Caco-2 (cell line): ENCODE measurements around the gene PLSCR1. TPM values are rescaled to one million over a fixed set of nuclear protein-coding genes. Genes with fewer than 3 reads are reported as not detected.

Experiments used
- BruUV-seq: library from RNA; stranded (reverse); fragments of 400-500 nt; replicated peaks from 2 replicates; lab custom pipeline; 2021; lab: Mats Ljungman, UMichigan
- CTCF ChIA-PET: fragments of 300-600 bp; sonication (Branson Sonifier 250); formaldehyde crosslinking; loops from one replicate; lab custom pipeline; 2022; ENCODE audit warnings: antibody characterized with exemption; lab: Charles Lee
- POLR2A ChIA-PET: fragments of 300-600 bp; sonication (Branson Sonifier 250); formaldehyde crosslinking; loops from one replicate; lab custom pipeline; 2022; ENCODE audit warnings: antibody characterized with exemption; lab: Charles Lee
- DNase-seq, 2 experiments: peaks; one replicate each; pipeline versions ENCODE4 v3.0.0 to v3.0.0-alpha.2; 2020 to 2022
- H3K27me3 ChIP-seq: replicated peaks from 2 replicates; pipeline ENCODE4 v1.6.0; 2011; ENCODE audit warnings: low read length; ENCODE audit not compliant: control insufficient read depth, insufficient read depth
- H3K36me3 ChIP-seq: 2 replicates; pipeline ENCODE4 v1.5.1; 2011; ENCODE audit warnings: low read length; ENCODE audit not compliant: control insufficient read depth, insufficient read depth
- H3K4me1 ChIP-seq: fragments of 250-450 bp; sonication (Bioruptor Pico); 2 replicates; pipeline ENCODE4 v1.5.1; 2020; ENCODE audit warnings: mild to moderate bottlenecking
- H3K4me3 ChIP-seq: 2 replicates; pipeline ENCODE4 v1.5.1; 2011; ENCODE audit warnings: low read depth, mild to moderate bottlenecking, control low read depth, low read length
- H3K9me3 ChIP-seq: fragments of 250-450 bp; sonication (Bioruptor Pico); 2 replicates; pipeline ENCODE4 v1.5.1; 2020; ENCODE audit warnings: mild to moderate bottlenecking, moderate library complexity
- H3K27ac Mint-ChIP-seq: one replicate; pipeline ENCODE4 v1.8.0; 2022; ENCODE audit warnings: mixed read lengths; ENCODE audit not compliant: unreplicated experiment
- H3K27me3 Mint-ChIP-seq: one replicate; pipeline ENCODE4 v1.8.0; 2022; ENCODE audit warnings: mixed read lengths; ENCODE audit not compliant: insufficient read depth, unreplicated experiment
- H3K36me3 Mint-ChIP-seq: one replicate; pipeline ENCODE4 v1.8.0; 2022; ENCODE audit warnings: mild to moderate bottlenecking, mixed read lengths; ENCODE audit not compliant: insufficient read depth, unreplicated experiment
- H3K4me1 Mint-ChIP-seq: one replicate; pipeline ENCODE4 v1.8.0; 2022; ENCODE audit warnings: low read depth, mixed read lengths; ENCODE audit not compliant: unreplicated experiment
- H3K4me3 Mint-ChIP-seq: one replicate; pipeline ENCODE4 v1.8.0; 2022; ENCODE audit warnings: mild to moderate bottlenecking, moderate library complexity, mixed read lengths; ENCODE audit not compliant: unreplicated experiment
- H3K9me3 Mint-ChIP-seq: one replicate; pipeline ENCODE4 v1.8.0; 2022; ENCODE audit warnings: mixed read lengths; ENCODE audit not compliant: unreplicated experiment
- CTCF ChIP-seq, 2 experiments: fragments of 200-600 bp in 1 of 2; IDR thresholded peaks; 1 replicate in 1 of 2; 2 replicates in 1 of 2; pipeline versions ENCODE4 v1.5.1 to v1.8.0; 2011 to 2022; ENCODE audit warnings: antibody characterized with exemption in 1 of 2, control low read depth in 1 of 2, inconsistent platforms in 1 of 2, low read depth in 1 of 2, low read length in 1 of 2, mild to moderate bottlenecking in 1 of 2, moderate library complexity in 1 of 2; ENCODE audit not compliant: insufficient read depth in 1 of 2, severe bottlenecking in 1 of 2, unreplicated experiment in 1 of 2
- intact Hi-C: fragments of 100-400 bp; cut with micrococcal nuclease; formaldehyde crosslinking; loops from one replicate; pipeline ENCODE4 v1.10.0; 2022; ENCODE audit not compliant: unreplicated experiment
- total RNA-seq: library from RNA; stranded (reverse); gene quantifications from 2 replicates; pipeline ENCODE4 v1.2.3, GENCODE V29; 2022

The PLSCR1 gene
- total RNA-seq, 1 experiment from 2014 or later, result 116 TPM

- 0 out of 2 replicates have a peak, but pooled peaks cover 8% of the 10 kb centered on the region for H3K4me1 ChIP-seq
- peak overlapping the region; percentile 65 for H3K4me3 ChIP-seq
- Mint-ChIP-seq H3K4me1 (peaks cover 25% of the 10 kb centered on the region), H3K9me3 (no peaks in the 10 kb centered on the region), H3K4me3 (peak overlapping the region; percentile 91), H3K36me3 (peaks cover 12% of the 10 kb centered on the region), H3K27ac (peak overlapping the region; percentile 97), H3K27me3 (no peaks in the 10 kb centered on the region)
- no peaks in the 10 kb centered on the region for H3K9me3 ChIP-seq
- CTCF ChIA-PET, result interaction anchor here (1.0 to 1.2 kb wide), 2 partner anchors 33 to 356 kb away, joined by 5 to 6 read pairs; no protein-coding TSS in a partner anchor
- intact Hi-C loops, result loop anchor here (1.0 to 5.0 kb wide), 3 partner anchors 32 to 383 kb away; partner anchors contain the start of gene PLOD2
- no peaks in the 10 kb centered on the region for H3K36me3 ChIP-seq
- no peaks in the 10 kb centered on the region for H3K27me3 ChIP-seq
- TSS peak; percentile 98 for BruUV-seq
- TF ChIP-seq CTCF (IDR thresholded peaks at IDR 0.05; ENCODE audit: insufficient read depth in 1 of 2, low read depth in 1 of 2, low read length in 1 of 2, severe bottlenecking in 1 of 2, unreplicated experiment in 1 of 2), result no peak
- POLR2A ChIA-PET, result interaction anchor here (0.5 to 1.1 kb wide), 6 partner anchors 9 to 234 kb away, joined by 3 to 8 read pairs (median 4); no protein-coding TSS in a partner anchor
- no peak for DNase-seq
Observed at GRCh38 chr3:146544929-146545528, 622 bp upstream of the PLSCR1 start.

- no peaks in the 10 kb centered on the region for H3K9me3 Mint-ChIP-seq
- Histone ChIP-seq H3K4me3 (peak overlapping the region; percentile 65), H3K4me1 (0 out of 2 replicates have a peak, but pooled peaks cover 8% of the 10 kb centered on the region), H3K9me3 (no peaks in the 10 kb centered on the region), H3K27me3 (no peaks in the 10 kb centered on the region), H3K36me3 (no peaks in the 10 kb centered on the region)
- no peak for TF ChIP-seq CTCF (IDR thresholded peaks at IDR 0.05; ENCODE audit: insufficient read depth in 1 of 2, low read depth in 1 of 2, low read length in 1 of 2, severe bottlenecking in 1 of 2, unreplicated experiment in 1 of 2)
- intact Hi-C loops, result loop anchor here (1.0 to 5.0 kb wide), 3 partner anchors 34 to 381 kb away; partner anchors contain the start of gene PLOD2
- ChIA-PET CTCF (no interaction called here), POLR2A (no interaction called here)
- no peaks in the 10 kb centered on the region for H3K27me3 Mint-ChIP-seq
- no peak for DNase-seq
- no TSS peak for BruUV-seq
- H3K4me3 Mint-ChIP-seq, result peak overlapping the region; percentile 91
- peaks cover 25% of the 10 kb centered on the region for H3K4me1 Mint-ChIP-seq
- peak overlapping the region; percentile 97 for H3K27ac Mint-ChIP-seq
- peaks cover 12% of the 10 kb centered on the region for H3K36me3 Mint-ChIP-seq
Observed at GRCh38 chr3:146543461-146544001, 876 bp downstream of the PLSCR1 start.

- BruUV-seq, result no TSS peak
- Mint-ChIP-seq H3K4me3 (peak overlapping the region; percentile 91), H3K9me3 (no peaks in the 10 kb centered on the region), H3K4me1 (peaks cover 25% of the 10 kb centered on the region), H3K27me3 (no peaks in the 10 kb centered on the region), H3K27ac (peak overlapping the region; percentile 97), H3K36me3 (peaks cover 12% of the 10 kb centered on the region)
- intact Hi-C loops, result loop anchor here (5.0 kb wide), 1 partner anchor 381 kb away; the partner anchor contains the start of gene PLOD2
- CTCF ChIA-PET, result no interaction called here
- TF ChIP-seq CTCF (IDR thresholded peaks at IDR 0.05; ENCODE audit: insufficient read depth in 1 of 2, low read depth in 1 of 2, low read length in 1 of 2, severe bottlenecking in 1 of 2, unreplicated experiment in 1 of 2), result no peak
- H3K36me3 ChIP-seq, result no peaks in the 10 kb centered on the region
- H3K9me3 ChIP-seq, result no peaks in the 10 kb centered on the region
- peak overlapping the region; percentile 65 for H3K4me3 ChIP-seq
- 0 out of 2 replicates have a peak, but pooled peaks cover 8% of the 10 kb centered on the region for H3K4me1 ChIP-seq
- POLR2A ChIA-PET, result no interaction called here
- H3K27me3 ChIP-seq, result no peaks in the 10 kb centered on the region
- no peak for DNase-seq
Observed at GRCh38 chr3:146542978-146543377, 1.4 kb downstream of the PLSCR1 start.
